Measurements from ENCODE around the gene LZTS2. TPM values are rescaled to one million over a fixed set of nuclear protein-coding genes. Genes with fewer than 3 reads are reported as not detected.
"Not testable (repeated sequence)": the region's sequence is repeated elsewhere in the genome, so short reads cannot be mapped to it uniquely, and the experiment has no call there.

LZTS2 gene
- total RNA-seq: 32.7 TPM

GRCh38 chr10:100999742-101000126 is at the start of gene LZTS2:
TSS of gene LZTS2 (plus strand) at chr10:100999808. CDS start at chr10:101002539, 2,731 bp downstream.
- no peak for DNase-seq

- DNase-seq: no peak
Measured at GRCh38 chr10:100960251-100960650, 39.4 kb upstream of the LZTS2 start.

GRCh38 chr10:100962351-100963080 is 37.1 kb upstream of the LZTS2 start:
- no peak for DNase-seq

GRCh38 chr10:100963826-100964225 is 35.8 kb upstream of the LZTS2 start:
- no peak for DNase-seq

GRCh38 chr10:100965820-100966219 is 33.8 kb upstream of the LZTS2 start:
- DNase-seq: no peak

- no peak for DNase-seq
Measured at GRCh38 chr10:100966887-100967286, 32.7 kb upstream of the LZTS2 start.

GRCh38 chr10:100967332-100967731 is 32.3 kb upstream of the LZTS2 start:
- no peak for DNase-seq

- no peak for DNase-seq
Measured at GRCh38 chr10:100968062-100968736, 31.4 kb upstream of the LZTS2 start.

- DNase-seq: no peak
Measured at GRCh38 chr10:100968863-100969186, 30.8 kb upstream of the LZTS2 start.

GRCh38 chr10:100969187-100970075 is 30.2 kb upstream of the LZTS2 start, which contains the start of gene SEMA4G:
TSS of gene SEMA4G (plus strand) at chr10:100969504. CDS start at chr10:100972913, 3,409 bp downstream.
- DNase-seq: no peak

- no peak for DNase-seq
Measured at GRCh38 chr10:100970076-100970913, 29.3 kb upstream of the LZTS2 start.

- DNase-seq: no peak
Measured at GRCh38 chr10:100970914-100971811, 28.4 kb upstream of the LZTS2 start.

- no peak for DNase-seq
Measured at GRCh38 chr10:100972115-100972903, 27.3 kb upstream of the LZTS2 start.

GRCh38 chr10:100972904-100973535 is 26.6 kb upstream of the LZTS2 start:
- no peak for DNase-seq

- not testable (repeated sequence) for DNase-seq
Measured at GRCh38 chr10:100975397-100975796, 24.2 kb upstream of the LZTS2 start.

- no peak for DNase-seq
Measured at GRCh38 chr10:100976906-100977305, 22.7 kb upstream of the LZTS2 start.

GRCh38 chr10:100977436-100977835 is 22.2 kb upstream of the LZTS2 start:
- DNase-seq: no peak

- no peak for DNase-seq
Measured at GRCh38 chr10:100978121-100978900, 21.3 kb upstream of the LZTS2 start.

- no peak for DNase-seq
Measured at GRCh38 chr10:100978901-100979195, 20.8 kb upstream of the LZTS2 start.
